GM19193 (cell line): Measurements from ENCODE around the gene RANGRF.

Source experiments
- POLR2A ChIP-seq: IDR thresholded peaks from 4 replicates; pipeline ENCODE4 v1.6.1; 2011; ENCODE audit not compliant: insufficient read depth, insufficient read length; ENCODE audit errors: extremely low read depth

RANGRF gene

GRCh38 chr17:8288336-8289102 lies at the start of gene RANGRF:
Gene RANGRF, plus strand, starts transcription at chr17:8288670. Its CDS starts 119 bp downstream, at chr17:8288789.
- peak; percentile 76 for TF ChIP-seq POLR2A

GRCh38 chr17:8243827-8244226 lies 44.6 kb upstream of the RANGRF start:
- TF ChIP-seq POLR2A: no peak

- TF ChIP-seq POLR2A: no peak
Measured at GRCh38 chr17:8244768-8245167, 43.7 kb upstream of the RANGRF start.

- peak; percentile 85 for TF ChIP-seq POLR2A
Measured at GRCh38 chr17:8248751-8249607, 39.5 kb upstream of the RANGRF start, which contains the start of gene PFAS. Gene PFAS, plus strand, starts transcription at chr17:8249289. Its CDS starts 4,649 bp downstream, at chr17:8253938.

GRCh38 chr17:8249621-8250500 lies 38.6 kb upstream of the RANGRF start:
- no peak for TF ChIP-seq POLR2A

GRCh38 chr17:8253801-8254200 lies 34.7 kb upstream of the RANGRF start:
- no peak for TF ChIP-seq POLR2A

GRCh38 chr17:8254881-8255280 lies 33.6 kb upstream of the RANGRF start:
- TF ChIP-seq POLR2A: no peak

GRCh38 chr17:8255499-8255898 lies 33.0 kb upstream of the RANGRF start:
- no peak for TF ChIP-seq POLR2A

GRCh38 chr17:8256291-8256690 lies 32.2 kb upstream of the RANGRF start:
- no peak for TF ChIP-seq POLR2A

GRCh38 chr17:8256691-8257090 lies 31.8 kb upstream of the RANGRF start:
- no peak for TF ChIP-seq POLR2A

GRCh38 chr17:8257801-8258200 lies 30.7 kb upstream of the RANGRF start:
- no peak for TF ChIP-seq POLR2A

- no peak for TF ChIP-seq POLR2A
Measured at GRCh38 chr17:8264320-8264719, 24.1 kb upstream of the RANGRF start.

- no peak for TF ChIP-seq POLR2A
Measured at GRCh38 chr17:8264836-8265542, 23.5 kb upstream of the RANGRF start.
